HEK293T (cell line): Measurements from ENCODE around the gene LHPP.

Experiments used
- BHLHE40 ChIP-seq: fragments of 450-650 bp; IDR thresholded peaks from 2 replicates; pipeline ENCODE4 v1.6.1; 2016; ENCODE audit warnings: mild to moderate bottlenecking, moderate library complexity, borderline replicate concordance
- ELF4 ChIP-seq: fragments of 450-650 bp; IDR thresholded peaks from 2 replicates; pipeline ENCODE4 v1.6.1; 2017; ENCODE audit warnings: antibody characterized with exemption
- FOXA1 ChIP-seq: fragments of 450-650 bp; IDR thresholded peaks from 2 replicates; pipeline ENCODE4 v1.6.1; 2016; ENCODE audit warnings: mild to moderate bottlenecking
- FOXM1 ChIP-seq: fragments of 450-650 bp; IDR thresholded peaks from 2 replicates; pipeline ENCODE4 v1.6.1; 2017; ENCODE audit warnings: mild to moderate bottlenecking, borderline replicate concordance
- HDGF ChIP-seq: fragments of 450-650 bp; IDR thresholded peaks from 2 replicates; pipeline ENCODE4 v1.6.1; 2017; ENCODE audit warnings: antibody characterized with exemption, borderline replicate concordance
- L3MBTL2 ChIP-seq: fragments of 450-650 bp; conservative IDR thresholded peaks from 2 replicates; pipeline ENCODE4 v1.6.1; 2016; ENCODE audit warnings: mild to moderate bottlenecking
- LEF1 ChIP-seq: fragments of 450-650 bp; IDR thresholded peaks from 2 replicates; pipeline ENCODE4 v1.6.1; 2017; ENCODE audit warnings: mild to moderate bottlenecking, borderline replicate concordance
- TF ChIP-seq, protein P1 (sequence below): fragments of 450-650 bp; IDR thresholded peaks from 2 replicates; pipeline ENCODE4 v1.6.1; 2016

DNA sequence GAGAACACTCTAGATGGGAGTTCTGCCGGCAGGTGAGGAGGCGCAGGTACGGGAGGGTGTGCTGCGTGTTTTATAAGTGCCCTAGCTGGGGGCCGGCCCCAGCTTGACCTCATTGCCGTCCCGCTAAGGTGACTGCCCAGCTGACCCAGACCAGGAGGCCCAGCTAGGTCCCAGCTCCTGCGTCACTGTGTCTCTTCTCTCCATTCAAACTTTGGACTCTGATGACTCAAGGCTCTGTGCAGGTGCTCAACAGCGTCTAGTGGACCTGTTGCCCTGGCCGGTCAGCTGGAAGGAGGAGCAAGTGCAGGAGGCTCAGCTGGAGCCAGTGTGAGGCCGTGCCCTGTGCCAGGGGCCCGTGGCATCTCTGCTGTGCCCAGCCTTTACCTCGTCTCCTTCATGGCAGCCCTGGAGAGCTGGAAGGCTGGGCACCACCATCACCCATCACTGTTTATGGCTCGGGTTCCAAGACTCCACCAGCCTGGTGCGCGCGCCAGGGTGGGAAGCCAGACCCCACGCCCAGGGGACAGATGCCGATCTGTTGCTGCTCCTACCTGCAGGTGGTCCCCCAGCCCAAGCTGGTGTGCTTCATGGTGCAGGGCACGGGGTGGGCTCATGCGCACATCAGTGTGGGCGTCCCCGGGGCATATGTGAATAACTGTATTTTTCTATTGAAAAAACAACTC is 14.6 kb downstream of the LHPP start:
- TF ChIP-seq, protein P1, sequence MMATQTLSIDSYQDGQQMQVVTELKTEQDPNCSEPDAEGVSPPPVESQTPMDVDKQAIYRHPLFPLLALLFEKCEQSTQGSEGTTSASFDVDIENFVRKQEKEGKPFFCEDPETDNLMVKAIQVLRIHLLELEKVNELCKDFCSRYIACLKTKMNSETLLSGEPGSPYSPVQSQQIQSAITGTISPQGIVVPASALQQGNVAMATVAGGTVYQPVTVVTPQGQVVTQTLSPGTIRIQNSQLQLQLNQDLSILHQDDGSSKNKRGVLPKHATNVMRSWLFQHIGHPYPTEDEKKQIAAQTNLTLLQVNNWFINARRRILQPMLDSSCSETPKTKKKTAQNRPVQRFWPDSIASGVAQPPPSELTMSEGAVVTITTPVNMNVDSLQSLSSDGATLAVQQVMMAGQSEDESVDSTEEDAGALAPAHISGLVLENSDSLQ, result no peak
- TF ChIP-seq FOXM1 (no peak), BHLHE40 (no peak), LEF1 (no peak), FOXA1 (no peak), ELF4 (no peak), HDGF (no peak), L3MBTL2 (no peak)
